Measurements from ENCODE around the gene RIPPLY3. TPM values are rescaled to one million over a fixed set of nuclear protein-coding genes. Genes with fewer than 3 reads are reported as not detected.
"Not testable (repeated sequence)": the region's sequence is repeated elsewhere in the genome, so short reads cannot be mapped to it uniquely, and the experiment has no call there.

The RIPPLY3 gene
- total RNA-seq, 1 donor from 2014 or later, result 0.27 TPM

- H3K27me3 Mint-ChIP-seq (ENCODE audit: unreplicated experiment), result no peaks in the 10 kb centered on the region
- H3K4me3 Mint-ChIP-seq (ENCODE audit: unreplicated experiment), result peak overlapping the region; percentile 80
- TF ChIP-seq, protein P1, sequence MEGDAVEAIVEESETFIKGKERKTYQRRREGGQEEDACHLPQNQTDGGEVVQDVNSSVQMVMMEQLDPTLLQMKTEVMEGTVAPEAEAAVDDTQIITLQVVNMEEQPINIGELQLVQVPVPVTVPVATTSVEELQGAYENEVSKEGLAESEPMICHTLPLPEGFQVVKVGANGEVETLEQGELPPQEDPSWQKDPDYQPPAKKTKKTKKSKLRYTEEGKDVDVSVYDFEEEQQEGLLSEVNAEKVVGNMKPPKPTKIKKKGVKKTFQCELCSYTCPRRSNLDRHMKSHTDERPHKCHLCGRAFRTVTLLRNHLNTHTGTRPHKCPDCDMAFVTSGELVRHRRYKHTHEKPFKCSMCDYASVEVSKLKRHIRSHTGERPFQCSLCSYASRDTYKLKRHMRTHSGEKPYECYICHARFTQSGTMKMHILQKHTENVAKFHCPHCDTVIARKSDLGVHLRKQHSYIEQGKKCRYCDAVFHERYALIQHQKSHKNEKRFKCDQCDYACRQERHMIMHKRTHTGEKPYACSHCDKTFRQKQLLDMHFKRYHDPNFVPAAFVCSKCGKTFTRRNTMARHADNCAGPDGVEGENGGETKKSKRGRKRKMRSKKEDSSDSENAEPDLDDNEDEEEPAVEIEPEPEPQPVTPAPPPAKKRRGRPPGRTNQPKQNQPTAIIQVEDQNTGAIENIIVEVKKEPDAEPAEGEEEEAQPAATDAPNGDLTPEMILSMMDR (IDR thresholded peaks at IDR 0.05), result peak; percentile 96
- peak; percentile 97 for DNase-seq (ENCODE audit: extremely low spot score, unreplicated experiment)
- H3K36me3 Mint-ChIP-seq (ENCODE audit: unreplicated experiment), result peaks cover 2% of the 10 kb centered on the region
- peaks cover 4% of the 10 kb centered on the region for H3K4me1 Mint-ChIP-seq (ENCODE audit: unreplicated experiment)
- H3K27ac Mint-ChIP-seq (ENCODE audit: unreplicated experiment), result peak overlapping the region; percentile 82
- no peaks in the 10 kb centered on the region for H3K9me3 Mint-ChIP-seq (ENCODE audit: unreplicated experiment)
Measured at GRCh38 chr21:36989699-36990507, 16.6 kb upstream of the RIPPLY3 start.

DNA sequence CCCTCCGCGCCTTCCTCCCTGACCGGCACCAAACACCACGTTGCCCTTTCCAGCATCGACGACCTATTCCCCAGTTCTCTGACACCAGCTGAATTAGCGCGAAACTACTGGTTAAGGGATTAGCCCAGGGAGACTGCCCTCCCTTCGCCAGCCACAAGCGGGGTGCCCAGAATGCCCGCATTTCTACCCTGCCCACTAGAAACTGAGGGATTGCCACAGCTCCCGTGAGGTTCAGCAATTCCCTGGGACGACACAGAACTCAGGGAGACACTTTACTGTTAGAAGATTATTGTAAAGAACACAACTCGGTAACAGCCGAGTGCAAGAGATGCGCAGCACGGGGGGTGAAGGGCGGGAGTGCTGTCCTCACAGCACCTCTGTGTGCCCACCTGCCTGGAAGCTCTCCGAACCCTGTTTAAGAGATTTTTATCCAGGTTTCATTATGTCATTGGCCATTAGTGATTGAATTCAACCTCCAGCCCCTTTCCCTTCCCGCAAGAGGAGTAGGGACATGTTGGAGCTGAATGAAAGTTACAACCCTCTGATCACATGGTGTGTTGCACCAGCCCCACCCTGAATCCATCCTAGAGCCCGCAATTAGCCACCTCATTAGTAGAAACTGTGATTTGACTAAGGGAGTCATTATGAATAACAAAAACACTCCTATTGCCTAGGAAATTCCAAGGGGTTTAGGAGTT, 15.8 kb upstream of the RIPPLY3 start:
- Mint-ChIP-seq H3K36me3 (ENCODE audit: unreplicated experiment) (peaks cover 2% of the 10 kb centered on the region), H3K4me3 (ENCODE audit: unreplicated experiment) (peak overlapping the region; percentile 74)
- TF ChIP-seq, protein P1 (IDR thresholded peaks at IDR 0.05), result no peak

GRCh38 chr21:36992671-36993070, 13.8 kb upstream of the RIPPLY3 start:
- no peaks in the 10 kb centered on the region for H3K9me3 Mint-ChIP-seq (ENCODE audit: unreplicated experiment)
- TF ChIP-seq, protein P1 (IDR thresholded peaks at IDR 0.05), result no peak
- DNase-seq (ENCODE audit: extremely low spot score, unreplicated experiment), result no peak
- no peaks in the 10 kb centered on the region for H3K36me3 Mint-ChIP-seq (ENCODE audit: unreplicated experiment)
- H3K27me3 Mint-ChIP-seq (ENCODE audit: unreplicated experiment), result no peaks in the 10 kb centered on the region
- H3K4me3 Mint-ChIP-seq (ENCODE audit: unreplicated experiment), result no peak overlapping the region
- H3K27ac Mint-ChIP-seq (ENCODE audit: unreplicated experiment), result no peak overlapping the region
- peaks cover 4% of the 10 kb centered on the region for H3K4me1 Mint-ChIP-seq (ENCODE audit: unreplicated experiment)

More for the DNA sequence above, 15.8 kb upstream of the RIPPLY3 start:
- Mint-ChIP-seq H3K27ac (ENCODE audit: unreplicated experiment) (peak overlapping the region; percentile 82), H3K27me3 (ENCODE audit: unreplicated experiment) (no peaks in the 10 kb centered on the region), H3K4me1 (ENCODE audit: unreplicated experiment) (peaks cover 4% of the 10 kb centered on the region), H3K9me3 (ENCODE audit: unreplicated experiment) (no peaks in the 10 kb centered on the region)
- DNase-seq (ENCODE audit: extremely low spot score, unreplicated experiment), result no peak

GRCh38 chr21:36994501-36995158, 11.9 kb upstream of the RIPPLY3 start:
- Mint-ChIP-seq H3K27me3 (ENCODE audit: unreplicated experiment) (no peaks in the 10 kb centered on the region), H3K27ac (ENCODE audit: unreplicated experiment) (no peak overlapping the region), H3K4me3 (ENCODE audit: unreplicated experiment) (no peak overlapping the region), H3K9me3 (ENCODE audit: unreplicated experiment) (no peaks in the 10 kb centered on the region), H3K4me1 (ENCODE audit: unreplicated experiment) (peaks cover 2% of the 10 kb centered on the region), H3K36me3 (ENCODE audit: unreplicated experiment) (no peaks in the 10 kb centered on the region)
- no peak for DNase-seq (ENCODE audit: extremely low spot score, unreplicated experiment)
- TF ChIP-seq, protein P1 (IDR thresholded peaks at IDR 0.05), result no peak

DNA sequence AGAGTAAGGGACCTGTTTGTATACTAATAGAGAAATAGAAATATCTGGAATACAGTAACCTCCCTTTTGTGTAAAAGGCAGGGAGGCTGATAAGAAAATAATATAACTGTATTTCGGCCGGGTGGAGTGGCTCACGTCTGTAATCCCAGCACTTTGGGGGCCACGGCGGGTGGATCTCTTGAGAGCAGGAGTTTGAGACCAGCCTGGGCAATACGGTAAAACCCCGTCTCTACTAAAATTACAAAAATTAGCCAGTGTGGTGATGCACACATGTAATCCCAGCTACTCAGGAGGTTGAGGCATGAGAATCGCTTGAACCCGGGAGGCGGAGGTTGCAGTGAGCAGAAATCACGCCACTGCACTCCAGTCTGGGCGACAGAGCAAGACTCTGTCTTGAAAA, 11.2 kb upstream of the RIPPLY3 start:
- not testable (repeated sequence) for H3K9me3 Mint-ChIP-seq (ENCODE audit: unreplicated experiment); H3K27ac Mint-ChIP-seq (ENCODE audit: unreplicated experiment); H3K36me3 Mint-ChIP-seq (ENCODE audit: unreplicated experiment); H3K4me1 Mint-ChIP-seq (ENCODE audit: unreplicated experiment); H3K4me3 Mint-ChIP-seq (ENCODE audit: unreplicated experiment); DNase-seq (ENCODE audit: extremely low spot score, unreplicated experiment); H3K27me3 Mint-ChIP-seq (ENCODE audit: unreplicated experiment)

All from osteocyte (in vitro differentiated cells).